DLD1 (cell line): ENCODE data around the gene LSAMP.

Experiments
- in situ Hi-C: cut with HindIII; loops from 2 replicates; pipeline ENCODE4 v1.10.0; 2017; ENCODE audit warnings: low sequenced_read_pairs

LSAMP gene

DNA sequence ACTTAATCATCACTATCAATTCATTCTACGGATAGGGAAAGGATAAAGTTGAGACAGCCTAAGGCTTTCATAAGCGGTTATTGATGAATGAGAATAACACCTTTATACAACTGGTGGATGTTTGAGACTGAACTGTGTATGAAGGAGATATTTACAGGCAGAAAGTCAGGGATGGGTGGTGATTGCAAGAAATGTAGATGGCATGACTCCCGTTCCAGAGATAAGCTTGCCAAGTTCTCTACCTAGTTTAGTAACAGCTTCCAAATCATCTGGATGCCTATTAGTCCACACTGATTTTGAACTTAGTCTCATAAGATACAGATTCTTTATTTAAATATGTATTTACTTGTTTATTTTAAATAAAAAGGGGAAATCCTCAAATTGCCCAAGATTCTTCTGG is 463.2 kb downstream of the LSAMP start:
- in situ Hi-C loops: no loop called here

DNA sequence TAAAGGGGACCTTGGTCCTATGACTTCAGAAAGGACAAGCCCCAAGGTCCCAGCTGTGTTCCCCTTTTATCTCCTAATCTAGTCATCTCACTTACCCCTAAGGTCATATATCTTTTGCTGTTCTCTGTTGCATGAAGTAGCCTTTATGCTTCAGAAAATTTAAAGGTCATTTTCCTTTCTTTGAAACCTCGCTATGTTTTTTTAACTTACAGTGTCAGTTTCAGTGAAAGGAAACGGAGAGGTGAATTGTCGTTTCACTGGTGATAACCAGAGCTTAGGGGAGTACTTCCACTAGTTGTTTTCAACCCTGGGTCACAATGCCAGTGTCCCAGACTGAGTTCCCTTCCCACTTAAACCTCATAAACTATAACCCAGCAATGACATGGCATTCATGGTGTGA is 464.6 kb downstream of the LSAMP start:
- in situ Hi-C loops: no loop called here

DNA sequence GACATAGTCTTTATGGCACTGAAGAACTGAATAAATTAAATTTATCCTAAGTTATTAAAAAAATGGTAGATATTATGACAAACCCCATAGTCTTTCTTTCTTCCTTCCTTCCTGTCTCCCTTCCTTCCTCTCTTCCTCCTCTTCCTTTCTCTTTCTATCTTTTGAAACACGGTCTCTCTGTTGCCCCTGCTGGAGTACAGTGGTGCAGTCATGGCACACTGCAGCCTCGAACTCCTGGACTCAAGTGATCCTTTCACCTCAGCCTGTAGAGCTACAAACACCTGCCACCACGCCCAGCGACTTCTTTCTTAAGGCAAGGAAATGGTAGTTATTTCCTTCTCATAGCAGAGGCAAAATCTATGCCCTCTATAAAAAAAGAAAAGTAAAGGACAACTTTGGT is 467.4 kb downstream of the LSAMP start:
- in situ Hi-C loops: no loop called here

DNA sequence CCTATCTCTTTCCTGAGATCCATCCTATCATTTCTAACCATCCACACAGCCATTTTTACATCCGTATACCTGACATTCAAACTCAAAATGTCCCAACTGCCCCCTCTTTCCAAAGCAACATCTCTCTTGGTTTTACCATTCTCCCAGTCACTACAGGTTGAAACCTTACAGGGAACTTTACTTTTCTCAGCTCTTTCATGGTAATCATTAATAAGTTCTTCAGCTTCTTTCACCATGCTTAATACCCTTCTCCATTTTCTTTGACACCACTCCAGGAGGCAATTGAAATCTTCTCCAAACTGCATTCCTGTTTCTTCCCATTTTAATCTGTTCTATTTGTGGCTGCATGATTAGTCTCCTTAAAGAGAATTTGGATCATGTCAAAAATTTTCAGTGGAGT is 469.5 kb downstream of the LSAMP start:
- in situ Hi-C loops: no loop called here

DNA sequence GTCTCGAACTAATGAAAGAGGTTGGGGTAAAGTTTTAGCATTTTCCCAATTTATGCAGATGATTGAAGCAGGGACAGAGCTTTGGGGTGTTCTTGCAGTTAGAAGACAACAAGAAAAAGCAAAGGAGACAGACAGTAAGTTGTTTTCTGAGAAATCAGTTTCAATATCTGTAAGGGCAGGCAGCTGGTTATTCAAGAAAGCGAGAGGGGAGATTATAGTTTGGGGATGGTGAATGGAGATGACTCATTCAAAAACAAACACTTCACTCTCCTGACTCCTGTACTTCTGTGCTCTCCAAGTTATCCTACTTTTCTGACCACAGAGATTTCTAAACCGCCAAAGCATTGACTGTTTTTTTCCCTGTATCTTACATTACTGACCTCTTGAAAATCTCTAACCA is 469.9 kb downstream of the LSAMP start:
- in situ Hi-C loops: no loop called here

DNA sequence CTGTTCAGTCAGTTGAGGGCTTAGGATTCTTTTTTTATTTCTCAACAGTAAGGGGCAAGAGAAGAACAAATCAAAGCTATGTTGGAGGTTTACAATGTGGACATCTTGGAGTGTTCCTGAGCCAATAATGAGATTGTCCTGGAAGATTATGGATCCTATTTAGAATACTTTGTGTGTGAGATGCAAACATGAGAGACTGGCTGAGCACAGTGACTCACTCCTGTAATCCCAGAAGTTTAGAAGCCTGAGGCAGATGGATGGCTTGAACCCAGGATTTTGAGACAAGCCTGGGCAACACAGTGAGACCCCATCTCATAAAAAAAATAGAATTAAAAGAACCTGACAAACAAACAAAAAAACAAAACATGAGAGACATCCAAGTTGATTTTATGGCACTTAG is 470.3 kb downstream of the LSAMP start:
- in situ Hi-C loops: no loop called here

DNA sequence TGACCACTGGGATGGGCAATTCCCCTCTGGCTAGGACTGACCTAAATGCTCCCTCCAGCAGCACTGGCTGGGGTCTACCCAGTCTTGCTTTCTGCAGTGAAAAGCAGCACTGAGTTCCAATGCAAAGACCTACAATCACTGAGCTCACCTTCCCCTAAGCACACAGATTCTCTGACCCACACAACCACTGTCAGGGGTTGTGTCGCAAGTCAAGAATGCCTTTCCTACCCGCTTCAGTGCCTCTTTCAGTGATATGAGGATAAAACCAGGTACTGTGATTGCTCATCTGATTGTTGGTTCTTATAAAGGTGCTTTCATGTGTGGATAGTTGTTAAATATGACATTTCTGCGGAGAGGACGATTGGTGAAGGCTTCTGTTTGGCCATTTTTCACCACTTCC is 476.4 kb downstream of the LSAMP start:
- in situ Hi-C loops: no loop called here

DNA sequence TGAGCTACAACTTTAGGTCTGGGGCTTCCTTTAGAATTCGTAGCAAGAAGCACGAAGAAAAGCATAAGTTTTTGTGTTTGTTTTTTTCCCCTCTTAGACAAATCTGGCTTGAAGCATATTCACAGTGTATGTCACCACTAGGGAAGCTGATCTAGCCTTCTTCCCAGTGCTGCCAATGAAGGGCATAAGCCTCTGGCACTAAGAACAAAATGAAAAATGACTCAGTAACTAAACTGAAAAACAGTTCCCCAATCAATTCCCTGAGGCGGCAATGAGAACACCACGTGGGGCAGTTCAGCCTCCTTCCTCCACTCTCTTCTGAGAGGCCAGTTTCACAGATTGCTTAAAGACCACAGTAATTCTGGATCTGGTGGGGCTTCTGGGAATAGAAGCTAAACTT is 483.9 kb downstream of the LSAMP start:
- in situ Hi-C loops: no loop called here

DNA sequence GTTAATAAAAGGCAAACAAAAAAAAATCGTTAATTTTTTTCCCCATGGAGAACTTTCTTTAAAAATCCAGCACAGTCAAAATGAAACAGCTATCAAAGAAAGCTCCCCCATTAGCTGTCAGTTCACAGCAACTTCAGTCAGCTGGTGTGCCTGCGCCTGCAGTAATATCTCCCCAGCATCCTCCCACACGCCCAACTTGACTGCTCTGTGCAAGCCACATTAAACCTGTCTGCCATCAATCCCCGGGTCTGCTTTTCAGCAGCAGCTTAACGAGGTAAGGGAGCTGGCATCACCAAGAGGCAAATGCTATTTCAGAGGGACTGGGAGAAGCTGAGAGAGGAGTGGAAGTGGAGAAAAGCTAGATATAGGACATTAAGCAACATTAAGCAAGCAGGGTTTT is 484.5 kb downstream of the LSAMP start:
- in situ Hi-C loops: no loop called here

DNA sequence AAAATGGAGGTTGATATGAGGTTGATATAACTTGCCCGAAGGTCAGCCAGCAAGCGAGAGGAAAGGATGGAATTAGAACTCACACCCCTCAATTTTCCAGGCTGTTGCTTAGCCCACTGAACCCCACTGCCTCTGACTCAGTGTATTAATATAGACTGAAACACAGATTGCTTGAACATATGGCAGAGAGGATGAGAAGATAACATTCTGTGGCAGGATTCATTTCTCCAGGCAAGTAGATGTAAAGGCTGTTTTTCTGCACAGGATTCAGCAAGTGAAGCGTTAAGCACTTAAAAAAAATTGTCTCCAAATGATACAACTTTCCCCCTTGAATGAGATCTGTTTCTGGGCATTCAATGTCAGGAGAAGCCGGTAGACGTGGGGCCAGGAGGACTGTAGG is 486.8 kb downstream of the LSAMP start:
- in situ Hi-C loops: no loop called here

DNA sequence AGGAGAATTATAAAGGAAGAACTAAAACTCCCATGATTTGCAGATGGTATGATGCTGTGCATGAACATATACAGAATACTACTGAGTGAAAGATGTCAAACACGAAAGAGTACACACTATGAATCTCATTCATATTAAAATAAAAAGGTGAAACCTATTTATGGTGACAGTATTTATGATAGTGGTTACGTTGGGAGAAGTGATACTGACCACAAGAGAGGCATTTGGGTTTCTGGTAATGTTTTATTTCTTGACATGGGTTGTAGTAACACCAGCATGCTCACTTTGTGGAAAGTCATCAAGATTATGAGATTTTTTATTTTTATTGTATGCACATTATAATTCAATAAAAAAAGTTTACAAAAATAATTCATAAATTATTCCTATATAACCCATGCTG is 498.0 kb downstream of the LSAMP start:
- in situ Hi-C loops: no loop called here

DNA sequence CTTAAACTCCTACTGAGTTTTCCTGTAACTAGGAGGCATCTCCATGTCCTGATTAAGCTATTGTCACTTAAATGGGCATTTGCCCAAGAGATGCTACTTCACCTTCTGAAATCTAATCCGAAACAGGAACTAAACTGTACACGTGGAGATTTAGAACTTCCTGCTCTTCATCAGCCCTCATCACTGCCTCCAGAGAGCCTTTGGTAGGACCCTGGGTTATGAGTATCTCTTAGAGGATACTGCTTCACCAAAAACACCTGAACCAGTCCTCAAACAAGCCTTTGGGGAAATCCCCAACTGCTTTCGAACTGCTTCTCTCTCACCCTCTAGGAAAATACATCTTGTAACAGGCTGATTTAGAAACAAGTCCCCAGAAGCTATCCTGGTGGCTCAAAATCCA is 501.7 kb downstream of the LSAMP start:
- in situ Hi-C loops: no loop called here

DNA sequence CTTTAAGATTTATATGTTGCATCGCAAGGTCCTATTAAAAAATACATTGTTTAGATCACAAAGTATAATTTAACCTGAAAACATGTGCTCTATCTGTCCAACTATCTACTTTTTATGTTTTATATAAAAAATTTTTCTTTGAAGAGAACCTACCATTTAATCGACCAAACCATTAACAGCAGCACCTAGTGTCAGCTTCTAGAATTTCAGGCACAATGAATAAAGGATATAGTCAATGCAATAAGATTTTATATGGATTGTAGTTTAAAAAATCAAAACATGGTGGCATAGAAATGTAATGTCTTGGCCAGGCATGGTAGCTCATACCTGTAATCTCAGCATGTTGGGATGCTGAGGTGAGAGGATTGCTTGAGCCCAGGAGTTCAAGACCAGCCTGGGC is 508.2 kb downstream of the LSAMP start:
- in situ Hi-C loops: no loop called here

DNA sequence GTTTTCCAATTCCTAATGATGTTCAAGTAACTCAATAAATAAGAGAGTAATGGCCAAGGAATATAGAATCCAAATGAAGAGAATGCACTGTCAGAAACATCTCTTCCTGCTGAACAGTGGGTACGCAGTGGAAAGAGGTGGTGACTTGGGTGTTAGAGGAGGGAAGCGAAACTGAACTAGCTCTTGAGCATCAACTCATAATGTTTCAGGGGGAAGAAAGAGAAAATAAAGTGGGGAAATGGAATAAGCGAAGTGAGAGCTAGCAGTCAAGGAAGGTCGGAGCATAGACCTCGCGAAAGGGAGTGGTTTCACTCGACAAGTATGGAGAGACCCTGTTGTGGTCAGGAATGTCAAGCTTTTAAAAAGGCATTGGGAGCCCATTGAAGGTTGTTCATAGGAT is 512.5 kb downstream of the LSAMP start:
- in situ Hi-C loops: no loop called here

DNA sequence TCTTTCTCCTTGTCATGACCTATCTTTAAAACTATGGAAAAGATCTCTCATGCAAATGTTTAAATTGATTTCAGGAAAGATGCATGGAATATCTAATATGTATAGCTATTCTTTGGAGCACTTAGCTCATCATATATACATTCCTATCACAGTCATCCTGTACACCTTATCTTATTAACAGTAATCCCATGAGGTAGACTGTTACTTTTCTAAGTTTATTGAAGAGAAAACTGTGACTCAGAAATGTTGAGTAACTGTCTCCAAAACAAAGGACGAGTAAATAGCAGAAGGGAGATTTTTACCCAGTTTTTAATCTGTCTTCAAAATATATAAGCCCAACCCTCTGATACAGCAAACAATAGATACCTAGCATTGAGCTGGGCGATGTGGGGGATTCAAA is 513.7 kb downstream of the LSAMP start:
- in situ Hi-C loops: no loop called here

DNA sequence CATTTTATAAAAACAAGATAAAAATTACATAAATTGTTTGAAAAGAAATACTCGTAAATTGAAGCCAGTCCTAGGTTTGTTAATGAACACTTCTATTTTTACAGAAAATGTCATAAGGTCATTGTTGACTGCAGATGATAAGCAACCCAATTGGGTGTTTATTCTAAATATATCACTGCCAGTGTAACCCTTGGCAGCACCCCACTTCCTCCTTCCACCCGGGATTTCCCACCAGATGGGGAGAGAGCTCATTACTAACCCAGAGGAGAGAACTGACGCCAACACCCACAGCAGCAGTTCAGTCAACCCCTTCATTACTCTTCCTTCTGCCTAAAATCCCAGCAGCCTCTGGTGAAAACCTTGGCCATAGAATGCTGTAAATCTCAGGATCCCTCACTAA is 514.4 kb downstream of the LSAMP start:
- in situ Hi-C loops: no loop called here

DNA sequence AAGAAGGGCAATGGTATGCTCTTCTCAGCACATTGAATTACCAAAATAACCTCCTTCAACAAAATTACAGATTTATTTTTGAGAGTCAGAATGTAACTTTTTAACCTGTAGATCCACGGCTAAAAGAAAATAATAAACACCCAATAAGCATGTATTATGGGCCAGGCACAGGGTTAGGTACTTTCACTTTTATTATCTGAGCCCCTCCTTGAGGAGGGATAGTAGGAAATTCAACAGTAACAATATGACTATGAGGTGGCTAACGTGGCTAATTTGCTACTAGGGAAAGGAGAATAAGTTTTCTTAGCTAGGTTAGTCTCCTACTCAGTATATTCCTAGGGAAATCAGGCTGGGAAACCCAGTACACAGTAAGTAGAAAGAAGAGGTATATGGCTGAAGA is 515.1 kb downstream of the LSAMP start:
- in situ Hi-C loops: no loop called here

DNA sequence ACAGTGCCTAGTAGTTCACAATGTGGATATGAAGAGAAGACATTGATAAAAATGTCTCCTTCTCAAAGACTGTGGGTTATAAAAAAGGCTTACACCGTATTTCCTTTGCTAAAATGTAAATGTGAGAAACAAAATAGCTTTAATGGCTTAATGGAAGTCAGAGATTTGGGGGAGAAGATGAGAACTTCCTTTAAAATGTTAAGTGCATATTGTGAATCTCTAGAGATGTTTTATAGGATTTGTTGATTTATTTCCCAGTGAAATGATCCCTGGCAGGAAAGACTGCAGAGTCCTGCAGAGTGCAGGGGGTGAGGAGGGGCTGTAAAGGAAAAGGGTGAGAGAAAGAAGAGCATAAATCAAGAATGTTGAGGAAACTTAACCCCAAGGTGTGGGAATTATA is 516.9 kb downstream of the LSAMP start:
- in situ Hi-C loops: no loop called here

DNA sequence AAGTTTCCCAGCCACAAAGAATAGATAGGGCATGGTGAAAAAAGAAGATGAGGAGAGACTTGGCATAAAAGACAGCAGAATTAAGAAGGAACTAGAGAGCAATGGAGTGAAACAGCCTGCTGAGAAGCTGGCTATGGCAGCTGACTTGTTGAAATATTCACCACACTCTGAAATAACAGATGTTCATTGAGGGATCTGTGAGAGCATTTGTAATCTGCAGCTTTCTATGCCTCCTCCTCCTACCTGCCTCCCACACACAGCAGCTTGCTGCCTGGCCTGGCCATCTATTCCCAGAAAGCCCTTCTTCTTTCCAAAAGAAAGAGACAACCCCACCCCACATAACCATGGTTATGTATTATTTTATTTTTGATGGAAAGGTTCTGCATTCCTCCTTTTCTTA is 518.1 kb downstream of the LSAMP start:
- in situ Hi-C loops: no loop called here

DNA sequence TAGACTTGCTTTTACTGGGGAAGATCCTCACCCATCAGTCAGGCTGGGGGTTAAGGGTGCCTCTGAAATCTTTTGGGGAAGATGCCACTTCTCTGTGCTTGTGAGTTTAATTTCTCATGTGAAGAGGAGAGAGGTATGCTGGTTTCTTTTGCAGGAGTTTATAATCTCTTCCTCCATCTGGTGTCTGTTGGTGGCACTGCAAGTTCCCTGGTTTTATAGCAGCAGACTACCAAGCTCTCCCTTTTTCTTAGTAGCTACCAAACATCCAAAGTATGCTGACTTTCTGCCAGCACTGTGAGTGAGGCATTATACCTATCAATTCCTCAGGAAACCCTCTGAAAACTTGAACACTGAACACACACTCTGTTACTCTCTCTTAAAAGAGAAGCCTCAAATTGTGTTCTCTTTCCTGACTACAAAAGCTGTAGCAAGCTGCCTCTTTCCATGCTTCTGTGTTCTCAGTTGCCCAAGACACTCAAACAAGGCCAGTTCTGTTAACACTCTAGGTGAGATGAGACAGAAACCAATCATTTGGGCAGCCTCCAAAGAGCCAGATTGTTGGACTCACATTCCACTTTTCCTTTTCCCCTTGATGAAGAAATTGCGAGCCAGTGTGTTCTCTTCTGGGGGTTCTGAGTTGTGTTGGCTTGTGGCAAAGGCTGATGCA is 522.5 kb downstream of the LSAMP start:
- in situ Hi-C loops: no loop called here

DNA sequence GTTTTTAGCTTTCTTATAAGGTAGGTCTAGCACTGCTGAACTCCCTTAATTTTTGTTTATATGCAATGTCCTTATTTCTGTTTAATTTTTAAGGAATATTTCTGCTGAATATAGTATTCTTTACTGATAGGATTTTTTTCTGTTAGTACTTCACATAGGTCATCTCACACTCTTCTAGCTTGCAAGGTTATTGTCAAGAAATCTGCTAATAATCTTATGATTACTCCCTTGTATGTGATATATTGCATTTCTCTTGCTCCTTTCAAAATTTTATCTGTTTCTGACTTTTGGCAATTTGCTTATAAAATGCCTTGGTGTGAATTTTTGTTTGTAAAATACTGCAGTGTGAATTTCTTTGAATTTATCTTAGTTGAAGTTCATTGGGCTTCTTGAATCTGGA is 523.6 kb downstream of the LSAMP start:
- in situ Hi-C loops: no loop called here

DNA sequence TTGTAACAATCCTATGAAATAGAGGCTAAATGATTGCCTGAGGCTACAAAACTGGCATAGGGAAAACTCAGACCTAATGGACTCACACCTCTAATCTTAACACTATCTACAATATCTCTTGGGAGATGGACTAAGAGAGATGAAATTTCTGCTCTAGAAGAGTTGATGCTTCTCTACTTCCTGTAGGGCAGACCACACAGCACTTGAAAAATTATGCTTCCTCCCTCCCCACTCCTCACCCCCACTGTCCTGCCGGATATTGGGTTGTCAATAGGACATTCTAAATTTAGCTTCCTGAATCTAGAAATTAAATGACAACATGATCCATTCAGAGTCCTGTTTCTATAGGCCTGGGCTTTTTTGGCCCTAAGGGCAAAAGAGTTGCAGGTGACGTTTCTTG is 526.4 kb downstream of the LSAMP start:
- in situ Hi-C loops: no loop called here

DNA sequence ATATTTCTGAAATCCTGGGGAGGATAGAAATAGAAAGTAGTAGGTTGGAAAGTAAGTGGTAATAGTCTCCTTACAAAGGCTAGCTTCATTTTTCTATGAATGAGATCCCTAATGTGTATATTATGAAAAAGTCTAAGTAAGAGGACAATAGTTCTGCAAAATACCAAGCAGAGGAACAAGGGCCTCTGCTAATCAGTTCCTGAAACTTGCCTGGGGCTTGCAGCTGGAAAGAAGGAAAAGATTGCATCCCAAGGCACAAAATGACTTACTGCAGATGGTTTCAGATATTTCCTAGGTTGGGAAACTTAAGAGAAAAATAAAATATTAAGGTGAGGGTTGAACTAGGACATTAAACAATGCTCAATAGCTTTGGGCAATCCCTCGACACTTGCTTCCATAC is 528.4 kb downstream of the LSAMP start:
- in situ Hi-C loops: no loop called here

DNA sequence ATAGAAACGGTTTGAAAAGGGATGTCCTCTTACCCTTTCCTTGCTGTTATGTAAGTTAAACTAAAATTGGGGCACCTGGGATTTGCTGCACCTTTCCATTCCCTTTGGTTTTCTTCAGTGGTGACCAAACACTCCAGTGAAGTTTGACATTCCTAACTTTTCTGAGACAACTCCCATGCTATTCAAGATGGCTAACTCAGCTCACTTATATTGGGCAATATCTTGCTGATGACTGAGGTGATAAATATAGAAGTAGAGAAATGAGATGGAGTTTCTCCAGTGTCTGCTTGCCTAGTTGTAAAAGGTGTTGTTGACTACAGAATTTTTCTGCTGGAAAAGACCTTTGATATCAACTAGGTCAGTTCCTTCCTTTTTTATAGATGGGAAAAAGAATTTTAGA is 530.2 kb downstream of the LSAMP start:
- in situ Hi-C loops: no loop called here
